Ovary (tissue), 3 donors: Measurements from ENCODE around the gene C10orf53.

Experiments
- CTCF ChIP-seq, 3 donors: fragments of 450-650 bp in 2 of 3; fragments of 200-600 bp in 1 of 3; IDR thresholded peaks; one replicate each; pipeline versions ENCODE4 v1.5.1 to v1.8.0; 2016 to 2022; ENCODE audit warnings: antibody characterized with exemption in 3 of 3, mild to moderate bottlenecking in 1 of 3
- EP300 ChIP-seq: sonication (generic); formaldehyde crosslinking; IDR thresholded peaks from one replicate; pipeline ENCODE4 v1.6.1; 2017; ENCODE audit warnings: antibody characterized with exemption
- POLR2A ChIP-seq: fragments of 450-650 bp; IDR thresholded peaks from one replicate; pipeline ENCODE4 v1.6.1; 2017; ENCODE audit warnings: antibody characterized with exemption, mild to moderate bottlenecking, moderate library complexity
- donor health status: DM: no; HTN: no; CAD: no.

- TF ChIP-seq EP300 (no peak), CTCF (IDR thresholded peaks at IDR 0.05) (no peak), POLR2A (no peak)
Measured at GRCh38 chr10:49679480-49679893, at the start of gene C10orf53.
